ENCODE data around the gene PTPRK. TPM values are rescaled to one million over a fixed set of nuclear protein-coding genes. Genes with fewer than 3 reads are reported as not detected.

The PTPRK gene
- total and polyA plus RNA-seq, 2 of the 8 experiments (the other 6 are each of a cell fraction or from before 2014, with no cell fraction given): 11.4 to 47.3 TPM

GRCh38 chr6:128491610-128492206 lies 28.7 kb downstream of the PTPRK start (continued):
- TF ChIP-seq ZNF274 (IDR thresholded peaks at IDR 0.05; ENCODE audit: borderline replicate concordance, extremely low read depth, low read length): no peak
